Hepatocyte (in vitro differentiated cells): ENCODE measurements around the gene TRAPPC1.

Source experiments
- EZH2 ChIP-seq: fragments of 200-600 bp; sonication (generic); IDR thresholded peaks from 2 replicates; pipeline ENCODE4 v1.6.1; 2016; ENCODE audit warnings: antibody characterized with exemption, mild to moderate bottlenecking, borderline replicate concordance
- EZH2phosphoT487 ChIP-seq: fragments of 200-600 bp; sonication (generic); IDR thresholded peaks from one replicate; pipeline ENCODE4 v1.6.1; 2018; ENCODE audit warnings: antibody characterized with exemption, mild to moderate bottlenecking, low read depth, moderate library complexity; ENCODE audit not compliant: unreplicated experiment, severe bottlenecking
- TF ChIP-seq, protein P1 (sequence below): fragments of 200-600 bp; sonication (generic); IDR thresholded peaks from 2 replicates; pipeline ENCODE4 v1.5.1; 2016; ENCODE audit warnings: antibody characterized with exemption, mild to moderate bottlenecking; ENCODE audit not compliant: poor library complexity

DNA sequence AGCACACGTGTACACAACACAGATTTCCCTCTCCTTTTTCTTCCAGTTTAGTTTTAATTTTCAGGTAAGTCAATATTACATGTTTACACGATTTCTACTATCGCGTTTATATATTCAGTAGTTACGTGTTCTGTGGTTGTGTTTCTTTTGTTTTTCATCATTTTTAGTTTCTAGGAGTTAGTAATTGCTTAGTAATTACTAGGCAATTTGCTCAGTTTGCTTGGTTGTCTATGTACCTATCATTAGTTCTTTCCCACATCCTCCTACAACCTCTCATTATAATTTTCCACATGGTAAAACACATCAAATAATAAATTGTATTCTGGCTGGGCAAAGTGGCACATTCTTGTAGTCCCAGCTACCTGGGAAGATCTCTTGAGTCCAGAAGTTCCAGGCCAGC, 46.1 kb upstream of the TRAPPC1 start:
- TF ChIP-seq, protein P1, sequence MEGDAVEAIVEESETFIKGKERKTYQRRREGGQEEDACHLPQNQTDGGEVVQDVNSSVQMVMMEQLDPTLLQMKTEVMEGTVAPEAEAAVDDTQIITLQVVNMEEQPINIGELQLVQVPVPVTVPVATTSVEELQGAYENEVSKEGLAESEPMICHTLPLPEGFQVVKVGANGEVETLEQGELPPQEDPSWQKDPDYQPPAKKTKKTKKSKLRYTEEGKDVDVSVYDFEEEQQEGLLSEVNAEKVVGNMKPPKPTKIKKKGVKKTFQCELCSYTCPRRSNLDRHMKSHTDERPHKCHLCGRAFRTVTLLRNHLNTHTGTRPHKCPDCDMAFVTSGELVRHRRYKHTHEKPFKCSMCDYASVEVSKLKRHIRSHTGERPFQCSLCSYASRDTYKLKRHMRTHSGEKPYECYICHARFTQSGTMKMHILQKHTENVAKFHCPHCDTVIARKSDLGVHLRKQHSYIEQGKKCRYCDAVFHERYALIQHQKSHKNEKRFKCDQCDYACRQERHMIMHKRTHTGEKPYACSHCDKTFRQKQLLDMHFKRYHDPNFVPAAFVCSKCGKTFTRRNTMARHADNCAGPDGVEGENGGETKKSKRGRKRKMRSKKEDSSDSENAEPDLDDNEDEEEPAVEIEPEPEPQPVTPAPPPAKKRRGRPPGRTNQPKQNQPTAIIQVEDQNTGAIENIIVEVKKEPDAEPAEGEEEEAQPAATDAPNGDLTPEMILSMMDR: no peak
- TF ChIP-seq EZH2 (no peak), EZH2phosphoT487 (no peak)
